GM21515 (cell line): ENCODE results near the gene COQ8A.
"Not testable (repeated sequence)": the region's sequence is repeated elsewhere in the genome, so short reads cannot be mapped to it uniquely, and the experiment has no call there.

Experiments
- ATAC-seq: cut with Tn5 transposase; IDR thresholded peaks from one replicate; pipeline ENCODE4 v1.9.1; 2021; ENCODE audit not compliant: unreplicated experiment

COQ8A gene

DNA sequence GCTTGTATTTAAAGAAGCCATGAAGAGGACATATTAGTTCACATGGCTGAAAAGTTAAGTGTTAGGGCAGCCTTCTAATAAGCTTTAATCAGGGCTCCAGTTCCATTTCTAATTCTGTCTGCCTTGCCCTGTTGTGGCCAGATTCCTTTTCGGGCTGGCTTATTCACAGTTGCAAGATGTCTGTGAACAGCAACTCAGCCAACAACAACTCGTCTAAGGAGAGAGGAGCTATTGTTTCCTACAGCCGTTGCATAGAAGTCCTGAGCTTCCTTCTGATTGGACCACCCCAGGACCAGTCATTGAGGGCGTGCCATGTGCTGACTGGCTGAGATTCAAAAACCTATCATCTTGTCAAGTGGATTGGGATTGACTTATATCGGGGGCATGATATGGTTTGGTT lies 18.6 kb upstream of the COQ8A start:
- no peak for ATAC-seq

GRCh38 chr1:226929260-226930111 lies 10.6 kb upstream of the COQ8A start:
- ATAC-seq = not testable (repeated sequence)

GRCh38 chr1:226934483-226935237 lies 5.4 kb upstream of the COQ8A start:
- ATAC-seq = no peak

- no peak for ATAC-seq
Observed at GRCh38 chr1:226937940-226938725, 2.0 kb upstream of the COQ8A start.

DNA sequence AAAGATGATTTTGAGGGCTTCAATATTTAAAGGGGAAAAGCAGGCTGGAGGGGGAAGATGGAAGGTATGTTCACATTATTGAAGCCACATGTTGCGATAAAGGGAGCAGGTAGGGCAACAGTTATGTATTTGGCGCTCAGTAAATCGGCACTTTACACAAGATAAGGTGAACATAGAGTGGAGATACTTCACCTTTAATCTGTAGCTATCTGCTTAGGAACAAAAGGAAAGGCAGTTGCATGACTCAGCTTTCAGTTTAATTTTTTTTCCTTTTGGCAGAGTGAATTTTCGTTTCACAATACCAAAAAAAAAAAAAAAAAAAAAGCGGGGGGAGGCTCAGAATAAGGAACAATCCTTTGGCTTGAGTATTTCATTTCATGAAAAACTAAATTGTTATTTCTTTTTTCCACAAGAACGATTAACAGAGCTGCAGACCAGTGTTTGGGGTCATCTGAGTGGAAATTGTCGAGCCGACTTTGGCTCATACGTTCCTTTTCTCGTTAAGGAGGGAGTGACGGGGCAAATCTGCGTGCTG lies 1.1 kb upstream of the COQ8A start:
- ATAC-seq = no peak

- peak; percentile 37 for ATAC-seq
Observed at GRCh38 chr1:226939438-226940028, 561 bp upstream of the COQ8A start.

GRCh38 chr1:226940806-226941067 lies 643 bp downstream of the COQ8A start:
- no peak for ATAC-seq

- no peak for ATAC-seq
Observed at GRCh38 chr1:226942392-226942791, 2.3 kb downstream of the COQ8A start.

GRCh38 chr1:226943156-226943555 lies 3.1 kb downstream of the COQ8A start:
- no peak for ATAC-seq

GRCh38 chr1:226943927-226944326 lies 3.8 kb downstream of the COQ8A start:
- ATAC-seq = no peak

GRCh38 chr1:226945106-226945857 lies 5.2 kb downstream of the COQ8A start:
- no peak for ATAC-seq

GRCh38 chr1:226945858-226946245 lies 5.8 kb downstream of the COQ8A start:
- ATAC-seq = no peak

DNA sequence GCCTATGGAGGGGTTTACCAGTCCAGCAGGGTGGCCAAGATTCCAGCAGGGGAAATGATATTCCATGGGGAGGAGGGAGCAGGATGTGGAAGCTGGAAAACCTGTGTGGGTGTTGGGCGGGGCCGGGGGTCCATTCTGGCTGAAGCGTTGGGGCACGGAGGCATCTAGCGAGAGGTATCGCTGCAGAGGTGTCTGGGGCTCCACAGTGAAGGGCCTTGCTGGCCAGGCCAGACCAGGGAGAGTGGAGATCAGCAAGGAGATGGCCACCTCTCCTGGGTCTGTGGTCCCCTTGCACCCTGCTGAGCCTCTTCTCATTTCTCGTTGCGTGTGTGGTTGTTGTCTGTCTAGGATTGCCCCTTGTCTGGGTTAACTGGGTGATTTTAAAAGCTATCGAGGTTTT lies 6.2 kb downstream of the COQ8A start:
- ATAC-seq = no peak

DNA sequence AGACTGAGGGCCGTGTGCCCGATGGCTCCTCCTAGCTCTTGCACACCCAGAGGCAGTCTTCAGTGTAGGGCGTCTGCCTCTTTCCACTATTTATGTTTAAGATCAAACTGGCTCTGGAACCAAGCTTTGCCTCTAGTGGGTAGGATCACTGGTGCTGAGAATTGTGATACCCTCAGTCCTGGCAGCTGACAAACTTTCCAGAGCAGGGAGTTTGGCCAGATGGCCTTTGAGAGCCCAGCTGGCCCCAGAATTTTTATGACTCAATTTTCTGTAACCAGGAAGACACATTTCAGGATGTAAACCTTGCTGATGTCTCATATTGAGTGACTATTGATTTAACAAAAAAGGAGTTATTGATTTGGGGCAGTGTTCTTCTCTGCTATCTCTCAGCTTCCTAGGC lies 6.7 kb downstream of the COQ8A start:
- ATAC-seq = no peak

DNA sequence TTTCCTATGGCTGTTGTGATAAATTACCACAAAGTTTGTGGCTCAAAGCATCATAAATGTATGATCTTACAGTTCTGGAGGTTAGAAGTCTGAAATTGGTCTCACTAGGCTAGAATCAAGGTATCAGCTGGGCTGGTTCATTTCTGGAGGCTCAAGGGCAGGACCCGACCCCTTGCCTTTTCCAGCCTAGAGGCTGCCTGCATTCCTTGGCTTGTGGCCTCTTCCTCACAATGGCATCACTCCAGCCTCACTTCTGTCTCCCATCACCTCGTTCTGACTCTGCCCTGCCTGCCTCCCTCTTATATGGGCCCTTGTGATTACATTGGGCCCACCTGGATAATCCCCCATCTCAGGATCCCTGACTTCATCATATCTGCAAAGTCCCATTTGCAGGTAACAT lies 8.0 kb downstream of the COQ8A start:
- ATAC-seq = no peak

DNA sequence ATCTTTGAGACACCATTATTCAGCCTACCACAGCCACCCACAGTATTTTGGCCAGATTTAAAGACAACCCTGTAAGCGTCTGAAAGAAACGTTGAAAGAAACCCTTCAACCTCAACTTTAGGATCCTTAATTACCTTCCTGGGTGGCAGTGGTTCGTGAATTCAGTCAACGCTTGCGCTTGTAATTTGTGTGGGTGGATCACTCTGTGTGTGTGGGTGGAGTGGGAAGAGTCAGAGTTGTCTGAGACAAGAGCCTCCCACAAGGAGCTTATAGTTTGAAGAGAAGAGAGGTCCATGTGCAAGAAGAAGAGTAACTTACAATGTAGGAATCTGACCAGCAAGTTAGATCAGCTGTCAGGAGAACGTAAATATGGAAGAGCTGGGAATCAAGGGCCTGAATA lies 8.4 kb downstream of the COQ8A start:
- no peak for ATAC-seq

DNA sequence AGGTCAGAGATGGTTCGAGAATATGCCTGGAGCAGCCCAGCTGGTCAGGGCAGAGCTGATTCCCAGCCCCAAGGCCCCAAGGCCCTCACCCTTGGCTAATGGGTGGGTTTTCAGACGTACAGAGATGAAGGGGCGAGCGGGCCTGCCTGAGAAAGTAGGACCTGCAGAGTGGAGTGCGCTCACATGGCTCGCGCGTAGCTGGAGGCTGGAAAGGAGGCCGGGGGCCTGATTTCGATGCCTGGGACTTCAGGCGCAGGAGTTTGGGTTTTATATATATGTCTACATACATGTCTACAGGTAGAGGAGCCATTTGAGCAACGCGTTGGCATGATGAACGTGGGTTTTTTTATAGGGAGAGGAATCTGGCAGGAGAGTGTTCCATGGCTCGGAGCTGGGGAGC lies 8.9 kb downstream of the COQ8A start:
- no peak for ATAC-seq

GRCh38 chr1:226949401-226949800 lies 9.3 kb downstream of the COQ8A start:
- no peak for ATAC-seq

DNA sequence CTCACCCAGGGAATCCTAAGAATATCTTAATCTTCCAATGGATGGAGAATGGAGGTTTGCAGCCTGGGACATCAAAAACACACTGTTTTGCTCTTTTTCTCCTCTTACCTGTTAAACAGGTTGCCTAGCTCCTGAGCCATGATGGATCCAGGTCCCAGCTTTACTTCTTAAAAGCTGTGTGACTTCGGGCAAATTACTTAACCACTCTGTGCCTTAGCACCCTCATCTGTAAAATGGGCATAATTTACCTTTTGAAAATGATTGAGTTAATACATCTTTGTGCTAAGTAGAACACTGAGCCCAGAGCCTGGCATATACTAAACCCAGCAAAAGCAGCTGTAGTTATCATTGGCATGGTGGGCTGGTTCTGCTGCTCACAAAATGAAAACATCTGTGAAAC lies 10.2 kb downstream of the COQ8A start:
- ATAC-seq = no peak

GRCh38 chr1:226950871-226951270 lies 10.8 kb downstream of the COQ8A start:
- ATAC-seq = no peak
